ENCODE results near the gene FHIT. TPM values are rescaled to one million over a fixed set of nuclear protein-coding genes. Genes with fewer than 3 reads are reported as not detected.

FHIT gene
- polyA plus RNA-seq, 1 of the 3 experiments (the other 2 are of a cell fraction): 0.41 TPM

- H3K9me2 ChIP-seq: no peaks in the 10 kb centered on the region
- peaks cover 0 to 9% of the 10 kb centered on the region in 2 experiments; a peak in 2 of 4 replicates for H3K4me1 ChIP-seq (ENCODE audit: control insufficient read depth in 1 of 2, insufficient read depth in 2 of 2, low read depth in 1 of 2, low read length in 1 of 2)
- no peak overlapping the region for H3K4me2 ChIP-seq
- H3K36me3 ChIP-seq (replicated peaks in 1 of 2; ENCODE audit: control insufficient read depth in 1 of 2, insufficient read depth in 2 of 2, low read length in 1 of 2): no peaks in the 10 kb centered on the region
- no peaks in the 10 kb centered on the region for H3K9me3 ChIP-seq
- H4K20me1 ChIP-seq (ENCODE audit: insufficient read depth): no peaks in the 10 kb centered on the region
- ChIA-PET POLR2A (no interaction called here), CTCF (interaction anchor here (0.6 kb wide), 1 partner anchor 149 kb away, joined by 3 read pairs; no protein-coding TSS in a partner anchor)
- H3K27ac ChIP-seq (ENCODE audit: low read depth in 2 of 2, low read length in 1 of 2): no peak overlapping the region
- no peak for DNase-seq
- no peak overlapping the region for H2AFZ ChIP-seq (ENCODE audit: low read depth)
- H3K79me2 ChIP-seq (ENCODE audit: insufficient read depth): no peaks in the 10 kb centered on the region
- no peaks in the 10 kb centered on the region for H3F3A ChIP-seq (replicated peaks; ENCODE audit: insufficient read depth)
- no peak overlapping the region for H3K4me3 ChIP-seq (ENCODE audit: low read depth in 2 of 2, low read length in 1 of 2)
- TF ChIP-seq NFIC (IDR thresholded peaks at IDR 0.05; ENCODE audit: borderline replicate concordance): no peak
- TF ChIP-seq NRF1 (IDR thresholded peaks at IDR 0.05; ENCODE audit: low read depth, low read length): no peak
- no peak for TF ChIP-seq PBX3 (IDR thresholded peaks at IDR 0.05)
- WGBS (ENCODE audit: low lambda C conversion rate): 45% methylated on average over 3 of the region's 3 CpGs
- H3K9ac ChIP-seq: no peak overlapping the region
- H3K27me3 ChIP-seq (ENCODE audit: insufficient read depth): no peaks in the 10 kb centered on the region
These were observed 95.5 kb downstream of the FHIT start for GRCh38 chr3:61155701-61156292.

- Histone ChIP-seq H3K9me3 (no peaks in the 10 kb centered on the region), H3K4me3 (ENCODE audit: low read depth in 2 of 2, low read length in 1 of 2) (no peak overlapping the region), H3K4me2 (no peak overlapping the region), H3K9me2 (no peaks in the 10 kb centered on the region), H3F3A (replicated peaks; ENCODE audit: insufficient read depth) (no peaks in the 10 kb centered on the region), H3K9ac (no peak overlapping the region), H3K4me1 (ENCODE audit: control insufficient read depth in 1 of 2, insufficient read depth in 2 of 2, low read depth in 1 of 2, low read length in 1 of 2) (peaks cover 0 to 9% of the 10 kb centered on the region in 2 experiments; a peak in 2 of 4 replicates), H3K27ac (ENCODE audit: low read depth in 2 of 2, low read length in 1 of 2) (no peak overlapping the region), H3K36me3 (replicated peaks in 1 of 2; ENCODE audit: control insufficient read depth in 1 of 2, insufficient read depth in 2 of 2, low read length in 1 of 2) (no peaks in the 10 kb centered on the region), H3K79me2 (ENCODE audit: insufficient read depth) (no peaks in the 10 kb centered on the region), H3K27me3 (ENCODE audit: insufficient read depth) (no peaks in the 10 kb centered on the region), H2AFZ (ENCODE audit: low read depth) (no peak overlapping the region), H4K20me1 (ENCODE audit: insufficient read depth) (no peaks in the 10 kb centered on the region)
- 66% methylated on average over 7 of the region's 7 CpGs for WGBS (ENCODE audit: low lambda C conversion rate)
- TF ChIP-seq RCOR1 (IDR thresholded peaks at IDR 0.05; ENCODE audit: low read length) (0 out of 2 replicates have a peak, but pooled peaks have one; percentile 17), FOSL2 (IDR thresholded peaks at IDR 0.05; ENCODE audit: borderline replicate concordance, low read depth) (no peak)
- ChIA-PET POLR2A (no interaction called here), CTCF (no interaction called here)
- peak; percentile 20 for DNase-seq
These were observed 96.6 kb downstream of the FHIT start for GRCh38 chr3:61154457-61155198.

DNA sequence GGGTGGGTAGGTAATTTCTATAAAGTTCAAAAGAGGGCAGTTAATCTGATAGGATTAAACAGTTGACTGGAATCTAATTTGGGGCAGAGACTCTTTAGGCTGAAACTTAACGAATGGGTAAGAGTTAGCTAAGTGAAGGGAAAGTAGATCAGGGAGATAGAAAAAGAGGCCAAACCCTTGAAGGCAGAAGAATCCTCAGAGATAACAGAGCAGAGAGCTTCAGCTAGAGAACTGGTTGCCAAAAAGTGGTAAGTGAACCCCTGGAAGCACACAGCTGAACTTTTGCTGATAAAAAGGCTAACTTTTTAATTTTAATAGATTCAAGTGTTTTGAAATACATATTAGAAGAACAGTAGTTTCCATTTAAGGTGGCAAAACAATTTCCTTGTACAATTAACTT, 99.2 kb downstream of the FHIT start:
- Histone ChIP-seq H3K9me3 (no peaks in the 10 kb centered on the region), H3K4me3 (ENCODE audit: low read depth in 2 of 2, low read length in 1 of 2) (no peak overlapping the region), H3K4me1 (ENCODE audit: control insufficient read depth in 1 of 2, insufficient read depth in 2 of 2, low read depth in 1 of 2, low read length in 1 of 2) (peaks cover 0 to 9% of the 10 kb centered on the region in 2 experiments; a peak in 2 of 4 replicates), H3K4me2 (no peak overlapping the region), H3K36me3 (replicated peaks in 1 of 2; ENCODE audit: control insufficient read depth in 1 of 2, insufficient read depth in 2 of 2, low read length in 1 of 2) (no peaks in the 10 kb centered on the region), H4K20me1 (ENCODE audit: insufficient read depth) (no peaks in the 10 kb centered on the region), H3K27me3 (ENCODE audit: insufficient read depth) (no peaks in the 10 kb centered on the region), H3F3A (replicated peaks; ENCODE audit: insufficient read depth) (no peaks in the 10 kb centered on the region), H3K9ac (no peak overlapping the region), H2AFZ (ENCODE audit: low read depth) (no peak overlapping the region), H3K27ac (ENCODE audit: low read depth in 2 of 2, low read length in 1 of 2) (no peak overlapping the region), H3K79me2 (ENCODE audit: insufficient read depth) (no peaks in the 10 kb centered on the region), H3K9me2 (no peaks in the 10 kb centered on the region)
- WGBS (ENCODE audit: low lambda C conversion rate): 45% methylated on average over 1 of the region's 1 CpG
- DNase-seq: no peak
- ChIA-PET CTCF (no interaction called here), POLR2A (no interaction called here)
- TF ChIP-seq RFX5 (IDR thresholded peaks at IDR 0.05; ENCODE audit: low read length) (no peak), NRF1 (IDR thresholded peaks at IDR 0.05; ENCODE audit: low read depth, low read length) (no peak), ELF1 (IDR thresholded peaks at IDR 0.05) (no peak), USF2 (IDR thresholded peaks at IDR 0.05; ENCODE audit: borderline replicate concordance, low read depth, low read length) (no peak), SIN3A (IDR thresholded peaks at IDR 0.05; ENCODE audit: borderline replicate concordance, low read depth, low read length) (no peak), TEAD4 (IDR thresholded peaks at IDR 0.05; ENCODE audit: borderline replicate concordance, insufficient read depth) (no peak), POLR2AphosphoS5 (IDR thresholded peaks at IDR 0.05; ENCODE audit: low read depth, low read length) (no peak), NFIC (IDR thresholded peaks at IDR 0.05; ENCODE audit: borderline replicate concordance) (no peak), EZH2phosphoT487 (IDR thresholded peaks at IDR 0.05; ENCODE audit: borderline replicate concordance, low read depth) (no peak)
- TF ChIP-seq, protein P1, sequence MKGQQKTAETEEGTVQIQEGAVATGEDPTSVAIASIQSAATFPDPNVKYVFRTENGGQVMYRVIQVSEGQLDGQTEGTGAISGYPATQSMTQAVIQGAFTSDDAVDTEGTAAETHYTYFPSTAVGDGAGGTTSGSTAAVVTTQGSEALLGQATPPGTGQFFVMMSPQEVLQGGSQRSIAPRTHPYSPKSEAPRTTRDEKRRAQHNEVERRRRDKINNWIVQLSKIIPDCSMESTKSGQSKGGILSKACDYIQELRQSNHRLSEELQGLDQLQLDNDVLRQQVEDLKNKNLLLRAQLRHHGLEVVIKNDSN (IDR thresholded peaks at IDR 0.05; ENCODE audit: borderline replicate concordance, low read depth): no peak
